Activated CD8-positive, alpha-beta memory T cell treated with anti-CD3 and anti-CD28 coated beads, Interleukin-2, amount 10 ng/mL, durations not matched to agents 7 days and 5 days (primary cell): ENCODE data around the gene DLGAP1. TPM values are rescaled to one million over a fixed set of nuclear protein-coding genes. Genes with fewer than 3 reads are reported as not detected.

Experiments
- ATAC-seq: fragments of 150-1000 bp; cut with Tn5 transposase; one replicate; pipeline ENCODE4 v1.10.0; 2021; ENCODE audit warnings: moderate library complexity
- CTCF ChIA-PET: fragments of 350-600 bp; sonication (Branson Sonifier 250); formaldehyde crosslinking; loops from one replicate; lab custom pipeline; 2021; ENCODE audit warnings: antibody characterized with exemption; lab: Charles Lee
- DNase-seq: peaks from one replicate; pipeline ENCODE4 v3.0.0-alpha.2; 2020
- H3K27ac Mint-ChIP-seq: one replicate; pipeline ENCODE4 v1.8.0; 2021; ENCODE audit warnings: mild to moderate bottlenecking, mixed read lengths
- H3K27me3 Mint-ChIP-seq: one replicate; pipeline ENCODE4 v1.8.0; 2021; ENCODE audit warnings: mixed read lengths
- H3K36me3 Mint-ChIP-seq: one replicate; pipeline ENCODE4 v1.8.0; 2021; ENCODE audit warnings: mild to moderate bottlenecking, mixed read lengths
- H3K4me1 Mint-ChIP-seq: one replicate; pipeline ENCODE4 v1.8.0; 2021; ENCODE audit warnings: mixed read lengths
- H3K4me3 Mint-ChIP-seq: one replicate; pipeline ENCODE4 v1.8.0; 2021; ENCODE audit warnings: mild to moderate bottlenecking, moderate library complexity, mixed read lengths
- H3K9me3 Mint-ChIP-seq: one replicate; pipeline ENCODE4 v1.8.0; 2022; ENCODE audit warnings: low read depth, mixed read lengths
- total RNA-seq, 2 experiments: library from RNA; stranded (reverse); gene quantifications; one replicate each; pipeline ENCODE4 v1.2.3, GENCODE V29; 2021

The DLGAP1 gene
- total RNA-seq, 2 experiments from 2014 or later = not detected

- peaks cover 30% of the 10 kb centered on the region for H3K4me1 Mint-ChIP-seq
- no peak overlapping the region for H3K4me3 Mint-ChIP-seq
- H3K36me3 Mint-ChIP-seq = peaks cover 35% of the 10 kb centered on the region
- DNase-seq = no peak
- ATAC-seq = no peak
- CTCF ChIA-PET = interaction anchor here (0.8 to 7.3 kb wide), 5 partner anchors 10 to 204 kb away, joined by 3 to 41 read pairs (median 7); no protein-coding TSS in a partner anchor
- no peaks in the 10 kb centered on the region for H3K27me3 Mint-ChIP-seq
- no peak overlapping the region for H3K27ac Mint-ChIP-seq
- H3K9me3 Mint-ChIP-seq = no peaks in the 10 kb centered on the region
Observed at GRCh38 chr18:3460823-3461398, 994.2 kb downstream of the DLGAP1 start.

- Mint-ChIP-seq H3K27me3 (no peaks in the 10 kb centered on the region), H3K9me3 (no peaks in the 10 kb centered on the region), H3K27ac (peak overlapping the region; percentile 87), H3K4me3 (peak overlapping the region; percentile 38), H3K4me1 (peaks cover 37% of the 10 kb centered on the region), H3K36me3 (peaks cover 35% of the 10 kb centered on the region)
- CTCF ChIA-PET = interaction anchor here (0.9 to 7.3 kb wide), 14 partner anchors 9 to 206 kb away, joined by 3 to 41 read pairs (median 4); partner anchors contain the start of gene TGIF1
- DNase-seq (no peak), ATAC-seq (peak; percentile 47)
Observed at GRCh38 chr18:3458952-3459853, 995.9 kb downstream of the DLGAP1 start.

DNA sequence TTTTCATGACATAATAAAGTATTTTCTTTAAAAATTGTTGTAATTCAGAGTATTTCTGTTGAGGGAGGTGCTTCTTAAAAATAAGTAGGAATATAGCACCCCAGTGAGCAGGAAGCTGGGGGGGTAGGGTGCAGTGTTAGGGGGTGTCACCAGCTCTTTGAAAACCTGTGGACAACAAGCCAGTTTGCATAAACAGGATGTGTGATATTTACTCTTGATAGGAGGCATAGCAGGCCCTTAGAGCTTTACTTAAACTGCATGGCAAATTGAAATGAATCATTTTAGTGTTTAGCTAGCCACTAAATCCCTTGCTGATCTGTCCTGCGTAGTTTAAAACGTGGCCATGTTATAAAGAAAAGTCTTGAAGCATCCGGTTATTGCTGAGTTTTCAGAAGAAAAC, 996.7 kb downstream of the DLGAP1 start:
- ATAC-seq = peak; percentile 67
- Mint-ChIP-seq H3K27me3 (no peaks in the 10 kb centered on the region), H3K4me3 (peak overlapping the region; percentile 38), H3K36me3 (peaks cover 35% of the 10 kb centered on the region), H3K27ac (peak overlapping the region; percentile 87), H3K9me3 (no peaks in the 10 kb centered on the region), H3K4me1 (peaks cover 41% of the 10 kb centered on the region)
- no peak for DNase-seq
- CTCF ChIA-PET = interaction anchor here (0.9 to 7.3 kb wide), 15 partner anchors 9 to 207 kb away, joined by 3 to 41 read pairs (median 5); partner anchors contain the start of gene TGIF1

DNA sequence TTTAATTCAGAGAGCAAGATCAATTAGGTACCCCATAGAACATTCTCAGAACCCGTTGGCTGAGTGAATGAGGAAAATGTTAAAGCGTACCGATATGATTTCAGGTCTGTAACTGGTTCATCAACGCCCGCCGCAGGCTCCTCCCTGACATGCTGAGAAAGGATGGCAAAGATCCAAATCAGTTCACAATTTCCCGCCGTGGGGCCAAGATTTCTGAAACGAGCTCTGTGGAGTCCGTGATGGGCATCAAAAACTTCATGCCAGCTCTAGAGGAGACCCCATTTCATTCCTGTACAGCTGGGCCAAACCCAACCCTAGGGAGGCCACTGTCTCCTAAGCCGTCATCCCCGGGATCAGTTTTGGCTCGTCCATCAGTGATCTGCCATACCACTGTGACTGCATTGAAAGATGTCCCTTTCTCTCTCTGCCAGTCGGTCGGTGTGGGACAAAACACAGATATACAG, 997.8 kb downstream of the DLGAP1 start:
- Mint-ChIP-seq H3K4me1 (peaks cover 52% of the 10 kb centered on the region), H3K27ac (no peak overlapping the region), H3K9me3 (no peaks in the 10 kb centered on the region), H3K27me3 (no peaks in the 10 kb centered on the region), H3K36me3 (peaks cover 33% of the 10 kb centered on the region), H3K4me3 (no peak overlapping the region)
- CTCF ChIA-PET = interaction anchor here (0.9 to 7.3 kb wide), 10 partner anchors 8 to 208 kb away, joined by 3 to 41 read pairs (median 5); partner anchors contain the start of gene TGIF1
- ATAC-seq (no peak), DNase-seq (no peak)

- no peaks in the 10 kb centered on the region for H3K27me3 Mint-ChIP-seq
- H3K27ac Mint-ChIP-seq = no peak overlapping the region
- DNase-seq = no peak
- ATAC-seq = no peak
- CTCF ChIA-PET = interaction anchor here (1.1 to 7.3 kb wide), 4 partner anchors 76 to 209 kb away, joined by 4 to 41 read pairs (median 16); no protein-coding TSS in a partner anchor
- H3K4me3 Mint-ChIP-seq = no peak overlapping the region
- peaks cover 26% of the 10 kb centered on the region for H3K36me3 Mint-ChIP-seq
- H3K4me1 Mint-ChIP-seq = peaks cover 52% of the 10 kb centered on the region
- no peaks in the 10 kb centered on the region for H3K9me3 Mint-ChIP-seq
Observed at GRCh38 chr18:3456686-3457069, 998.4 kb downstream of the DLGAP1 start.

DNA sequence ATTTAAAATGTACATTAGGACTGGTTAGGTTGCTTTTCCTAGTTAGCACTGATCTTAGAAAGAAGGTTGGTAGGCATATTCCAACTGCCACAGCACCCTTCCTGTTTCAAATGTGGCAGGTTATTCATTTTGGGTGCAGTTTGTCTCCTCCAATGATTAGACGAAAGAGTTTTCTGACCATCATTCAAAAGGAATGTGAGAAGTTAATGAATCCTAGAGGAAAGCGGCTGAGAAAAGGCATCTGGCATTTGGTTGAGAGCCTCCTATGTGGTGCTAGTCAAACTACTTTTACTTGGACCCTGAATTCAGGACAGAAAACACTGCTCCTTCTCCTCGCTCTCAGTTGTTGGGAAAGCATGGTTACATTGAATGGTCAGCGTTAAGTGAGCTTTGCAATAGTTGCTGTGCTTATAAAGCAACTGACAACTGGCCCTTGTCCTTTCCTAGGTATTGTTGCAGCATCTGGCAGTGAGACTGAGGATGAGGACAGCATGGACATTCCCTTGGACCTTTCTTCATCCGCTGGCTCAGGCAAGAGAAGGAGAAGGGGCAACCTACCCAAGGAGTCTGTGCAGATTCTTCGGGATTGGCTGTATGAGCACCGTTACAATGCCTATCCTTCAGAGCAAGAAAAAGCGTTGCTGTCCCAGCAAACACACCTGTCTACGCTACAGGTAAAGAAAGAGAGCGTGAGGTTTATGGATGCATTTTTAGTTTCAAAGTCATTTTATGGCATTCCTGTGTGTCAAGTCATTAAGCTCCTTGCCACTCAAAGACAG, 999.0 kb downstream of the DLGAP1 start:
- no peak for DNase-seq
- no peak overlapping the region for H3K27ac Mint-ChIP-seq
- H3K9me3 Mint-ChIP-seq = no peaks in the 10 kb centered on the region
- H3K27me3 Mint-ChIP-seq = no peaks in the 10 kb centered on the region
- ATAC-seq = no peak
- peaks cover 54% of the 10 kb centered on the region for H3K4me1 Mint-ChIP-seq
- CTCF ChIA-PET = interaction anchor here (1.1 to 7.3 kb wide), 8 partner anchors 10 to 209 kb away, joined by 4 to 50 read pairs (median 19); no protein-coding TSS in a partner anchor
- H3K4me3 Mint-ChIP-seq = no peak overlapping the region
- peaks cover 25% of the 10 kb centered on the region for H3K36me3 Mint-ChIP-seq

DNA sequence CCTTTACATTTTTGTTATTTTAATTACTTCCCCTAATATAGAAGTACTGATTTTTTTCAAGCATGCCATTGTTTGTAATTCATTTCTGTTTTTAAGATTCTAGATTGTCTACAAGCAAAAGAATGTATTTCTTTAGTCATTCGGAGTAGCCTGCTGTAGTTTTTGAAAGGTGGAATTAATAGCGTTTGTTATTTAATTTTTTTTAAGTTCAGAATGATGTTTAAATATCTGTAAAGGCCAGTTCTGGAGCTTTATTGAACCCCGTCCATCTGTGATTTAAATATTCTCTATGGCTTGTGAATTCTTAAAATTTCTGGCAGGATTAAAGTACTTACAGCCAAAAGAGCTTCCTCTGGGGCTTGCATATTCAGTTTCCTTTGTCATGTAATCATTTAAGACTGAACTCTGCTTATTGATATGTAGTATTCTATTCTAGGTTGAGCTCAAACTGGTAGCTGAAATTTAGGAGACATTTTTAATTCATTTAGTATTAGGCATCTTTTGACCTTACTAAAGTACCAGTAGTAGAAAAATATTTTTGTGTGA, 999.9 kb downstream of the DLGAP1 start:
- Mint-ChIP-seq H3K4me3 (no peak overlapping the region), H3K9me3 (no peaks in the 10 kb centered on the region), H3K36me3 (peaks cover 18% of the 10 kb centered on the region), H3K4me1 (peaks cover 57% of the 10 kb centered on the region), H3K27ac (no peak overlapping the region), H3K27me3 (no peaks in the 10 kb centered on the region)
- CTCF ChIA-PET = interaction anchor here (0.6 to 5.3 kb wide), 23 partner anchors 8 to 316 kb away, joined by 3 to 50 read pairs (median 4); no protein-coding TSS in a partner anchor
- no peak for DNase-seq
- ATAC-seq = no peak

DNA sequence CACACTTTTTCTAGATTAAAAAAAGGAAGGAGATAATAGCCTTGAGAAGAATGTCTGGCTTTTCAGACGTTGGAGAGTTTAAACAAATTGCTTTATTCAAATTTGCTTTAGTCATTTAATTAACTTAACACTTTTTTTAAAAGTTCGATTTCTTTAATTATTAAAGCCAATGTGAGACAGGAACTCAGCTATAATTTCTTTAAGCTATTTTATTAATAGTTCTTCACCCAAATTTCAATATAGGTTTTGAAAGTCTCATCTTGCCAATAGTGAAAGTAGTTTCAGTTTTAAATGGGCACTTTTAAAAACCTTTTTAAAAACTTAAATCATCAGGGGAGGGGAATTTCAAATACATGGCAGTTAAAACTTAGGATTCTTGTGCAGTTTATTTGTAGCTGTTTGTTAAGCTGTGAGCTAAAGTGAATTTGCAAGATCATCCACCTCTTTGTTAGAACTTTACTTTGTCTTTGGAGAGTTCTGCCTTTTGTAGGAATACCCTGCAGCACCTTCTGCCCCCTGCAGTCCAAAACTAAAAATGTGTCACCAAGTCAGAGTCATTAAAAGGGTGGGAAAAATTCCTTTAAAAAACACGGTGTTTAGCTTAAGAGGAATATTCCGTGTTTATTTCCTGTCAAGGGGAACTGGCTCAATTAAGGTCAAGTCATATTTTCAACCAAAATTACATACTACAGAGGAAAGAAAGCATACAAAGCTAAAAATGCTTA, 1000.6 kb downstream of the DLGAP1 start:
- H3K27me3 Mint-ChIP-seq = no peaks in the 10 kb centered on the region
- ATAC-seq (no peak), DNase-seq (peak; percentile 63)
- peak overlapping the region; percentile 83 for H3K27ac Mint-ChIP-seq
- H3K4me3 Mint-ChIP-seq = peak overlapping the region; percentile 87
- peaks cover 55% of the 10 kb centered on the region for H3K4me1 Mint-ChIP-seq
- H3K9me3 Mint-ChIP-seq = no peaks in the 10 kb centered on the region
- CTCF ChIA-PET = interaction anchor here (0.6 to 5.3 kb wide), 31 partner anchors 8 to 317 kb away, joined by 3 to 50 read pairs (median 4); no protein-coding TSS in a partner anchor
- H3K36me3 Mint-ChIP-seq = peaks cover 17% of the 10 kb centered on the region

- no peaks in the 10 kb centered on the region for H3K9me3 Mint-ChIP-seq
- no peaks in the 10 kb centered on the region for H3K27me3 Mint-ChIP-seq
- DNase-seq = no peak
- H3K4me1 Mint-ChIP-seq = peaks cover 49% of the 10 kb centered on the region
- no peak for ATAC-seq
- peaks cover 14% of the 10 kb centered on the region for H3K36me3 Mint-ChIP-seq
- CTCF ChIA-PET = interaction anchor here (0.8 to 5.3 kb wide), 32 partner anchors 7 to 212 kb away, joined by 3 to 50 read pairs (median 4); no protein-coding TSS in a partner anchor
- peak overlapping the region; percentile 83 for H3K27ac Mint-ChIP-seq
- H3K4me3 Mint-ChIP-seq = peak overlapping the region; percentile 87
Observed at GRCh38 chr18:3453540-3454364, 1001.4 kb downstream of the DLGAP1 start.

- Mint-ChIP-seq H3K4me3 (peak overlapping the region; percentile 87), H3K4me1 (peaks cover 45% of the 10 kb centered on the region), H3K9me3 (no peaks in the 10 kb centered on the region), H3K27ac (peak overlapping the region; percentile 84), H3K36me3 (peaks cover 13% of the 10 kb centered on the region), H3K27me3 (no peaks in the 10 kb centered on the region)
- ATAC-seq (no peak), DNase-seq (no peak)
- CTCF ChIA-PET = interaction anchor here (0.8 to 5.3 kb wide), 24 partner anchors 9 to 212 kb away, joined by 3 to 50 read pairs (median 4); no protein-coding TSS in a partner anchor
Observed at GRCh38 chr18:3452750-3453539, 1002.2 kb downstream of the DLGAP1 start.
